OCI-LY7 (cell line): Measurements from ENCODE around the gene NDUFA7.
"Not testable (repeated sequence)": the region's sequence is repeated elsewhere in the genome, so short reads cannot be mapped to it uniquely, and the experiment has no call there.

Experiments
- EZH2phosphoT487 ChIP-seq: fragments of 200-600 bp; sonication (generic); IDR thresholded peaks from 2 replicates; pipeline ENCODE4 v1.6.1; 2018; ENCODE audit warnings: low read depth, borderline replicate concordance, mild to moderate bottlenecking, mixed run types, antibody characterized with exemption, low read length, moderate library complexity, mixed read lengths
- TF ChIP-seq, protein P1 (sequence below): fragments of 200-600 bp; sonication (generic); conservative IDR thresholded peaks from 2 replicates; pipeline ENCODE4 v1.5.1; 2014; ENCODE audit warnings: mild to moderate bottlenecking, antibody characterized with exemption, low read length, moderate library complexity, mixed read lengths

GRCh38 chr19:8352845-8353244 is 31.7 kb upstream of the NDUFA7 start:
- not testable (repeated sequence) for TF ChIP-seq EZH2phosphoT487
- TF ChIP-seq, protein P1, sequence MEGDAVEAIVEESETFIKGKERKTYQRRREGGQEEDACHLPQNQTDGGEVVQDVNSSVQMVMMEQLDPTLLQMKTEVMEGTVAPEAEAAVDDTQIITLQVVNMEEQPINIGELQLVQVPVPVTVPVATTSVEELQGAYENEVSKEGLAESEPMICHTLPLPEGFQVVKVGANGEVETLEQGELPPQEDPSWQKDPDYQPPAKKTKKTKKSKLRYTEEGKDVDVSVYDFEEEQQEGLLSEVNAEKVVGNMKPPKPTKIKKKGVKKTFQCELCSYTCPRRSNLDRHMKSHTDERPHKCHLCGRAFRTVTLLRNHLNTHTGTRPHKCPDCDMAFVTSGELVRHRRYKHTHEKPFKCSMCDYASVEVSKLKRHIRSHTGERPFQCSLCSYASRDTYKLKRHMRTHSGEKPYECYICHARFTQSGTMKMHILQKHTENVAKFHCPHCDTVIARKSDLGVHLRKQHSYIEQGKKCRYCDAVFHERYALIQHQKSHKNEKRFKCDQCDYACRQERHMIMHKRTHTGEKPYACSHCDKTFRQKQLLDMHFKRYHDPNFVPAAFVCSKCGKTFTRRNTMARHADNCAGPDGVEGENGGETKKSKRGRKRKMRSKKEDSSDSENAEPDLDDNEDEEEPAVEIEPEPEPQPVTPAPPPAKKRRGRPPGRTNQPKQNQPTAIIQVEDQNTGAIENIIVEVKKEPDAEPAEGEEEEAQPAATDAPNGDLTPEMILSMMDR = not testable (repeated sequence)
